ENCODE results near the gene PRKAG1. TPM values are rescaled to one million over a fixed set of nuclear protein-coding genes. Genes with fewer than 3 reads are reported as not detected.

PRKAG1 gene
- total RNA-seq, 1 experiment from 2014 or later: 50.7 TPM

DNA sequence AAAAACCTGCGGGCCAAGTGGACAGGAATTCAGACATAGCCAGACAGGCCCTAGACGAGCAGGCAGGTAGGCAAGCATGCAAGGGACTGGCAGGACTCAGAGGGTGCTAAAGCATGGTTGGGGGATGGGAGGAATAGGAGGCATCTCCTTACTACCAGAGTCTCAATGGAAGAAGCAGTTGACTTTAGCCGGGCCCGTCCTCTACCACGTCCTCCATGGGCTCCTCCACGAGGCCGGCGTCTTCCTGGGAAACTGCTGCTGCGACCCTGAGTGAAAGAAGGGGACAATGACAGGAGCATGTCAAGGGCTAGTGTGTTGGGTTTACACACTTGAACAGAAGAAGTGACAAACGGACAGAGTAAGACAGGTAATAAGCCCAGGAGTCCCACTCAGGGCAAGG lies 30.4 kb upstream of the PRKAG1 start:
- H3K4me1 ChIP-seq (ENCODE audit: insufficient read depth, low read length, poor library complexity, severe bottlenecking): peaks cover 7% of the 10 kb centered on the region
- CTCF ChIA-PET: interaction anchor here (1.0 kb wide), 1 partner anchor 39 kb away, joined by 3 read pairs; no protein-coding TSS in a partner anchor

DNA sequence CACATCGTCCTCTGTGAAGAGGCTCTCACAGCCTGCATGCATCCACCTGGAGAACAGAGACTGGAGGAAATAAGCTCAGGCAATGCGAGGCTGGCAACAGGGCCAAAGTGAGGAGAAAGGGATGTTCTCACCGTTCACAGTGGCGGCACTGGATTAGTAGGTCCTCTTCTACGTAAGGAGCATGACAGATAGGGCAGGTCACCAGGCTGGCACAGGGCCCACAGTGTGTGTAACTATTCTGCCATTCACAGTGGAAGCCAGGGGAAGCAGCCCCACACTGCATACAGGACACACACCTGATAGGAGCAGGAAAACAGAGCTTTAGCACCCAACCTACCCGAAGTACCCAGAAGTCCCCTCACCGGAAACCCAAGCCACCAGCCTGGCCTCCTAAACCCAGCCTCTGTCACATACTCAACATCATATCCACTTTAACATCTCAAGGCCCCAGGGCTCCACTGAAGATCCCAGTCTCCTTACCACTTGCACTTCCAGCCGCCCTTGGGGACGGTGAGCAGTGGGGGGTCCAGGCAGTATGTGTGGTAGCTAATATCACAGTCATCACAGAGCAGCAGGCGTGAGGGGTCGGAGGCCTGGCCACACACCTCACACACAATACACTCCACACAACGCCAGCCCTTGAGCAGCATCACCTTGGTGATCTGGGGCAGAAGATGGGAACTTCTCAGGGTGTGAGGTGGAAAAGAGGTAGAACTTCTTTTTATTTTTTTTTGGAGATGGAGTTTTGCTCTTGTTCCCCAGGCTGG lies 27.7 kb upstream of the PRKAG1 start:
- ChIA-PET CTCF (interaction anchor here (0.7 kb wide), 2 partner anchors 18 to 245 kb away, joined by 6 to 7 read pairs; no protein-coding TSS in a partner anchor), POLR2A (ENCODE audit: low non-redundant PET) (interaction anchor here (0.7 kb wide), 1 partner anchor 10 kb away, joined by 7 read pairs; no protein-coding TSS in a partner anchor)
- H3K4me3 ChIP-seq (ENCODE audit: low read depth, low read length, poor library complexity, severe bottlenecking): no peak overlapping the region
- BruUV-seq (replicated peaks): no TSS peak
- peaks cover 7% of the 10 kb centered on the region for H3K4me1 ChIP-seq (ENCODE audit: insufficient read depth, low read length, poor library complexity, severe bottlenecking)
- H3K27ac ChIP-seq (ENCODE audit: low read depth, low read length, poor library complexity, severe bottlenecking): no peak overlapping the region
- H3K36me3 ChIP-seq (ENCODE audit: insufficient read depth, low read length, poor library complexity, severe bottlenecking): peaks cover 98% of the 10 kb centered on the region
- H3K9me3 ChIP-seq (ENCODE audit: low read depth, low read length, poor library complexity, severe bottlenecking): no peaks in the 10 kb centered on the region
- TF ChIP-seq, protein P1, sequence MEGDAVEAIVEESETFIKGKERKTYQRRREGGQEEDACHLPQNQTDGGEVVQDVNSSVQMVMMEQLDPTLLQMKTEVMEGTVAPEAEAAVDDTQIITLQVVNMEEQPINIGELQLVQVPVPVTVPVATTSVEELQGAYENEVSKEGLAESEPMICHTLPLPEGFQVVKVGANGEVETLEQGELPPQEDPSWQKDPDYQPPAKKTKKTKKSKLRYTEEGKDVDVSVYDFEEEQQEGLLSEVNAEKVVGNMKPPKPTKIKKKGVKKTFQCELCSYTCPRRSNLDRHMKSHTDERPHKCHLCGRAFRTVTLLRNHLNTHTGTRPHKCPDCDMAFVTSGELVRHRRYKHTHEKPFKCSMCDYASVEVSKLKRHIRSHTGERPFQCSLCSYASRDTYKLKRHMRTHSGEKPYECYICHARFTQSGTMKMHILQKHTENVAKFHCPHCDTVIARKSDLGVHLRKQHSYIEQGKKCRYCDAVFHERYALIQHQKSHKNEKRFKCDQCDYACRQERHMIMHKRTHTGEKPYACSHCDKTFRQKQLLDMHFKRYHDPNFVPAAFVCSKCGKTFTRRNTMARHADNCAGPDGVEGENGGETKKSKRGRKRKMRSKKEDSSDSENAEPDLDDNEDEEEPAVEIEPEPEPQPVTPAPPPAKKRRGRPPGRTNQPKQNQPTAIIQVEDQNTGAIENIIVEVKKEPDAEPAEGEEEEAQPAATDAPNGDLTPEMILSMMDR (conservative IDR thresholded peaks at IDR 0.05; ENCODE audit: low read depth, low read length): no peak
- no peak for TF ChIP-seq EZH2 (IDR thresholded peaks at IDR 0.05; ENCODE audit: borderline replicate concordance, low read depth, low read length, poor library complexity, severe bottlenecking)
- no peak for DNase-seq (ENCODE audit: low spot score)
- H3K27me3 ChIP-seq (replicated peaks; ENCODE audit: insufficient read depth, low read depth, low read length, poor library complexity): no peaks in the 10 kb centered on the region
- intact Hi-C loops (cut with micrococcal nuclease; ENCODE audit: unreplicated experiment): no loop called here

More for the DNA sequence above, 30.4 kb upstream of the PRKAG1 start:
- H3K36me3 ChIP-seq (ENCODE audit: insufficient read depth, low read length, poor library complexity, severe bottlenecking): peaks cover 97% of the 10 kb centered on the region
- DNase-seq (ENCODE audit: low spot score): no peak
- H3K9me3 ChIP-seq (ENCODE audit: low read depth, low read length, poor library complexity, severe bottlenecking): no peaks in the 10 kb centered on the region
- BruUV-seq (replicated peaks): no TSS peak
- no peak overlapping the region for H3K4me3 ChIP-seq (ENCODE audit: low read depth, low read length, poor library complexity, severe bottlenecking)
- POLR2A ChIA-PET (ENCODE audit: low non-redundant PET): no interaction called here
- no peak overlapping the region for H3K27ac ChIP-seq (ENCODE audit: low read depth, low read length, poor library complexity, severe bottlenecking)
- intact Hi-C loops (cut with micrococcal nuclease; ENCODE audit: unreplicated experiment): no loop called here
- TF ChIP-seq, protein P1 (conservative IDR thresholded peaks at IDR 0.05; ENCODE audit: low read depth, low read length): no peak
- TF ChIP-seq EZH2 (IDR thresholded peaks at IDR 0.05; ENCODE audit: borderline replicate concordance, low read depth, low read length, poor library complexity, severe bottlenecking): no peak
- no peaks in the 10 kb centered on the region for H3K27me3 ChIP-seq (replicated peaks; ENCODE audit: insufficient read depth, low read depth, low read length, poor library complexity)

DNA sequence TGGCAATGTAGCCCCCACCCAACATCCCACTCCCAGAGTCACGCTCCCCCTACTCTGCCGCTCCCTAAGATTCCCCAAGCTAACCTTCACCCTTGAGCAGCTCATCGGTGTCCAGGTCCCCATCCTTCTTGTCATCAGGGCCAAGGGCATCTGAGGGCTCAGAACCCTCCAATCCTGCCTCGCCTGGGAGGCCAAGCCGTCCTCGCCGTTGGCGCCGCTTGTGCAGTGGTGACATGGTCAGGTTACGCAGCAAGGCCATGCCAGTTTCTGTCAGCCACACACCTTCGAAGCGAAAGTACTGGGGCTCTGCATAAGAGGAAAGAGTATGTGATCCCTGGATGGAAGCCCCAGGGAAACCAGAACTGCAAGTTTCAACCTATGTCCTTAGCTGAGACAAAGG lies 26.1 kb upstream of the PRKAG1 start:
- TF ChIP-seq, protein P1 (conservative IDR thresholded peaks at IDR 0.05; ENCODE audit: low read depth, low read length): no peak
- no peak for TF ChIP-seq EZH2 (IDR thresholded peaks at IDR 0.05; ENCODE audit: borderline replicate concordance, low read depth, low read length, poor library complexity, severe bottlenecking)
- DNase-seq (ENCODE audit: low spot score): no peak
- H3K27ac ChIP-seq (ENCODE audit: low read depth, low read length, poor library complexity, severe bottlenecking): no peak overlapping the region
- POLR2A ChIA-PET (ENCODE audit: low non-redundant PET): no interaction called here
- BruUV-seq (replicated peaks): no TSS peak
- no peak overlapping the region for H3K4me3 ChIP-seq (ENCODE audit: low read depth, low read length, poor library complexity, severe bottlenecking)
- H3K4me1 ChIP-seq (ENCODE audit: insufficient read depth, low read length, poor library complexity, severe bottlenecking): peaks cover 1% of the 10 kb centered on the region
- CTCF ChIA-PET: interaction anchor here (1.4 to 1.6 kb wide), 2 partner anchors 11 to 48 kb away, joined by 6 read pairs; no protein-coding TSS in a partner anchor
- peaks cover 98% of the 10 kb centered on the region for H3K36me3 ChIP-seq (ENCODE audit: insufficient read depth, low read length, poor library complexity, severe bottlenecking)
- no peaks in the 10 kb centered on the region for H3K9me3 ChIP-seq (ENCODE audit: low read depth, low read length, poor library complexity, severe bottlenecking)
- intact Hi-C loops (cut with micrococcal nuclease; ENCODE audit: unreplicated experiment): no loop called here
- H3K27me3 ChIP-seq (replicated peaks; ENCODE audit: insufficient read depth, low read depth, low read length, poor library complexity): no peaks in the 10 kb centered on the region

Measured in A673 (cell line).